VCaP (cell line): ENCODE results near the gene CXCL14.

Source experiments
- H3K27ac ChIP-seq: fragments of 450-650 bp; 2 replicates; pipeline ENCODE4 v1.5.1; 2017
- CTCF ChIP-seq: fragments of 450-650 bp; conservative IDR thresholded peaks from 2 replicates; pipeline ENCODE4 v1.5.1; 2017; ENCODE audit warnings: mild to moderate bottlenecking, moderate library complexity

CXCL14 gene

DNA sequence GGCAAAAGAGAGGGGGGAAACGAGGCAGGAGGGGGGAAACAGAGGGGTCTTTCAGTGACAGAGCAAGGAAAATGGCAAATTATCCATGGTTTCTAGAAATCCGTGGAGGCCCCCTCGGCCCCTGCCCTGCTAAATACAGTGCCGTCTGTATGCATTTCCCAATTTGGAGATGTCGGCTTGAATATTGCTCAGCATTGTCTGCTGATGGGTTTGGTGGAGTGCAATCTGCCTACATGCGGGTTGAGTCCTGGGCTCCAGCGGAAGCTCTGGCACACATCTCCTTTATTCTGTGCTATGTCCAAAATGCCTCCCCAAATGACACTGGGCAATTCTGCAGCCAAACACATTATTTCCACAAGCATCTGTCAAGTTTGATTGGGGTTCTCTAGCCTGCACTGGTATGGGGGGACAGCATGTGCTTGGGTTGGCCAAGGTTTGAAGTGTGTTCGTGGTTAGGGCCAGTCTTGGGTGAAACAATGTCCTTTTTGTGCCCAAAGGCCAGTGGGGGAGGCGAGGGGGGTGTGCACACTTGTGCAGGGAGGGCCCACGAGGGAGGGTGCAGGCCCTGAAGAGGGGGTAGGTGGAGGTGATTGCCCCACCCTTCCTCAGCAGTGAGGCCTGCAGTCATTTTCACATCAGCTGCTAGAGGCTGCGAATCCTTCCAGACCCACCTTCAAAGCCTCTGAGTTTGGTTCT is 36.8 kb downstream of the CXCL14 start:
- H3K27ac ChIP-seq: no peak overlapping the region
- TF ChIP-seq CTCF: no peak

- no peak for TF ChIP-seq CTCF
- H3K27ac ChIP-seq: no peak overlapping the region
Observed at GRCh38 chr5:135539430-135540005, 39.3 kb downstream of the CXCL14 start.

DNA sequence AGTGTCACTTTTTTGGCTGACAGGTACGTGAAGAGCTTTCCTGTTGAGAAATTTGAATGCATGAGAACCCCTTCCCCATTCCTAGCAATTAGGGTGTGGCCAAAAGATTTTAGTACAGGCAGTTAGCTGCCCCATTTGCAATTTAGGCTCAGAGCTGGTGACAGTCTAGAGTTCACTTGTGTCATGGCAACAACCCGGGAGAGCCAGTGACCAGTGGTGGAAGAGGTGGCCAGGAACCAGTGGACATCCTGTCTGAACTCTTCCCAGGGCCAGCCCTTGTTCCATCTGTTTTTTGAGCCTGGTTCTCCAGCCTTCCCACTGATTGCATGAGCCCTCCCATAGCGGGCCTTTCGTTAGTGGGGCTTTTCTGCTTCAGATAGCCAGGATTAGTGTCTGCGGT is 40.5 kb downstream of the CXCL14 start:
- H3K27ac ChIP-seq: no peak overlapping the region
- TF ChIP-seq CTCF: no peak

GRCh38 chr5:135537745-135538144 is 41.0 kb downstream of the CXCL14 start:
- no peak overlapping the region for H3K27ac ChIP-seq
- TF ChIP-seq CTCF: no peak

DNA sequence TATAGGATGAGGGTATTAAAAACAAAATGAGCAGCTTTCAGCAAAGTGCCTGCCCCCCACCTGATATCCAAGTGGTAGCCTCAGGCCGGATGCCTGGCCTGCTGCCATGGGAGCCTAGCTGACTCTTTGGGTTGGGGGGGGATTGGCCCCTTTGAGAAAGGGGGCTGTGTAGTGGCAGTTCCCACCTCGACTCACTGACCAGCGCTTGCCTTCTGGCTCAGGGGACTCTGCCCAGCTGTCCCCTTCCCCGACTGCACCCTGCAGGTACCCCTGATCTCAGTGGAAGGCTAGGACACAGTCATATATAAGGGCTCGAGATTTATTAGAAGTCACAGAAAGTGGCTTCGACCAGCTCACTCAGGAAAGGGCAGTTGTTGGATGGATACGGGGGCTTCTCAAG is 41.5 kb downstream of the CXCL14 start:
- no peak for TF ChIP-seq CTCF
- no peak overlapping the region for H3K27ac ChIP-seq

GRCh38 chr5:135535820-135536801 is 42.7 kb downstream of the CXCL14 start, which contains the start of gene NEUROG1:
TSS of gene NEUROG1 (minus strand) at chr5:135535964. CDS start at chr5:135535690, 274 bp downstream.
- TF ChIP-seq CTCF: no peak

GRCh38 chr5:135535420-135535819 is 43.4 kb downstream of the CXCL14 start:
- H3K27ac ChIP-seq: no peak overlapping the region
- TF ChIP-seq CTCF: no peak

More at GRCh38 chr5:135535820-135536801, 42.7 kb downstream of the CXCL14 start, which contains the start of gene NEUROG1:
- H3K27ac ChIP-seq: no peak within 1 kb of the TSS
